Subcutaneous adipose tissue (tissue), 4 donors: ENCODE data around the gene LRRC45. TPM values are rescaled to one million over a fixed set of nuclear protein-coding genes. Genes with fewer than 3 reads are reported as not detected.

Experiments
- total RNA-seq, 4 donors: library from RNA; depleted of rRNA; stranded (reverse); fragments of >200 nt; gene quantifications; one replicate each; pipeline ENCODE4 v1.1.0, GENCODE V29; 2016
- TF ChIP-seq, protein P1 (sequence below): fragments of 450-650 bp; IDR thresholded peaks from one replicate; pipeline ENCODE4 v1.5.1; 2016; ENCODE audit warnings: low read depth, mild to moderate bottlenecking, control low read depth, antibody characterized with exemption, moderate library complexity

The LRRC45 gene
- total RNA-seq, 4 donors from 2014 or later = 1.8 to 11.7 (median 7.8) TPM

DNA sequence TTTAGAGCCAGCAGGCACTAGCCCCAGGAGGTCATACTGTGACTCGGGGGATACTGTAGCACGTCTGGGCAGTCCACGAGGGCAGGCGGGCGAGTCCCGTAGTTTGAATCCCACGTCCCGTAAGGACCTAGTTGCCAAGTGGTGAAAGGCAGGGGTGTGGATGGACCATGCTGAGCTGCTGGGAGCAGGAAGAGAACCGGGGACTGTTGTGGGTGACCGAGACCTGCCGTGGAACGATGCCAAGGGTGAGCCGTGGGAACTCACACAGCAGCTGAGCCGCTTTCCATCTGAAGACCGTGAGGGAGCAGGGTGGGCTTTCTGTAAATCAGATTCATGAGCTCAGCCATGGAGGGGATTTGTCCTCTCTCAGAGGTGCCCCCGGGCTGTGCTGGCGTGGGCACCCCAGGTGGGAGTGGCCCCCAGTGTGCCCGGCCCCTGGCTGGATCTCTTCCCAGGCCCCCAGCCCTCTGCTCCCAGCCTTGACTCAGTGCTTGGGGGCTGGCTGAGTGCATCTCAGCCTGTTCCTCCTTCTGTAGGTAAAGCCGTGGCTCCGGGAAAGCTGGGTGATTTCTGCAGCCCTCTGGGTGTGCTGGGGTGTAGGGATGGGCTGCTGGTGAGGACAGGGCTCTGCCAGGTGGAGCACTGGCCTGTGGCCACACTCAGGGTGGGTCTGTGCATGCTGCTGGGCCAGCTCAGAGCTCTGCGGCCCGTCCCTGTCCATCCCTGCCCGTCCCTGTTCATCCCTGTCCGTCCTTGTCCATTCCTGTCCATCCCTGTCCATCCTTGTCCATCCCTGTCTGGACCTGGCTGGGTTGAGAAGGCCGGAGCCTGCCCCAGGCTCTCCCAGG lies 32.0 kb upstream of the LRRC45 start:
- TF ChIP-seq, protein P1, sequence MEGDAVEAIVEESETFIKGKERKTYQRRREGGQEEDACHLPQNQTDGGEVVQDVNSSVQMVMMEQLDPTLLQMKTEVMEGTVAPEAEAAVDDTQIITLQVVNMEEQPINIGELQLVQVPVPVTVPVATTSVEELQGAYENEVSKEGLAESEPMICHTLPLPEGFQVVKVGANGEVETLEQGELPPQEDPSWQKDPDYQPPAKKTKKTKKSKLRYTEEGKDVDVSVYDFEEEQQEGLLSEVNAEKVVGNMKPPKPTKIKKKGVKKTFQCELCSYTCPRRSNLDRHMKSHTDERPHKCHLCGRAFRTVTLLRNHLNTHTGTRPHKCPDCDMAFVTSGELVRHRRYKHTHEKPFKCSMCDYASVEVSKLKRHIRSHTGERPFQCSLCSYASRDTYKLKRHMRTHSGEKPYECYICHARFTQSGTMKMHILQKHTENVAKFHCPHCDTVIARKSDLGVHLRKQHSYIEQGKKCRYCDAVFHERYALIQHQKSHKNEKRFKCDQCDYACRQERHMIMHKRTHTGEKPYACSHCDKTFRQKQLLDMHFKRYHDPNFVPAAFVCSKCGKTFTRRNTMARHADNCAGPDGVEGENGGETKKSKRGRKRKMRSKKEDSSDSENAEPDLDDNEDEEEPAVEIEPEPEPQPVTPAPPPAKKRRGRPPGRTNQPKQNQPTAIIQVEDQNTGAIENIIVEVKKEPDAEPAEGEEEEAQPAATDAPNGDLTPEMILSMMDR = no peak

DNA sequence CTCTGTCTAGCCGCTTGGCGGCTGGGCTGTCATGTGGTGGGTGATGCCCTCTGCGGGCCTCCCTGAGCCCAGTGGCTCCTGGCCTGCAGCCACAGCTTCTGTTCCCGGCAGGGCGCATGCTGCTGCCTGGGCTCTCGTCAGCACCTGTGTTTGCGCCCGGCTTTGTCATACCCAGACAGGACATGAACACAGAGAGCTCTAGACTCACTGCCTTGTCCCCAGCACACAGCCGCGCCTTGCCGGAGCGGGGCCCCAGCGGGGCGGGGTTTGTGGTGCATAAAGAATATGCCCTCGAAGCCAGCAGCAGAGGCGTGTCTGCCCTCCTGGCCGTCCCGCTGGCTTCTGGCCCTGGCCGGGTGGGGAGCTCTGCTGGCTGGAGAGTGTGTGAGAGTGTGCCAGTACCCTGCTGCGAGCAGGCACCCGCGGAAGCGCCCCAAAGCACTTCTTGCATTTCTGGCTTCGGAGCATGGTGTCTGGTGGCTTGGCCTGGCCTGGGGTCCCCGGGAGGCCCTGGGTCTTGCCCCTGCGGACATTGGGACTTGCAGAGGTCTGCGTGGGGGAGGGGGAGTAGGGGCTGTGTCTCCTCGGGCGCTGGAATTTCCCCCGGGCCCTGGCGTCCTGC lies 31.3 kb upstream of the LRRC45 start:
- TF ChIP-seq, protein P1 = no peak

DNA sequence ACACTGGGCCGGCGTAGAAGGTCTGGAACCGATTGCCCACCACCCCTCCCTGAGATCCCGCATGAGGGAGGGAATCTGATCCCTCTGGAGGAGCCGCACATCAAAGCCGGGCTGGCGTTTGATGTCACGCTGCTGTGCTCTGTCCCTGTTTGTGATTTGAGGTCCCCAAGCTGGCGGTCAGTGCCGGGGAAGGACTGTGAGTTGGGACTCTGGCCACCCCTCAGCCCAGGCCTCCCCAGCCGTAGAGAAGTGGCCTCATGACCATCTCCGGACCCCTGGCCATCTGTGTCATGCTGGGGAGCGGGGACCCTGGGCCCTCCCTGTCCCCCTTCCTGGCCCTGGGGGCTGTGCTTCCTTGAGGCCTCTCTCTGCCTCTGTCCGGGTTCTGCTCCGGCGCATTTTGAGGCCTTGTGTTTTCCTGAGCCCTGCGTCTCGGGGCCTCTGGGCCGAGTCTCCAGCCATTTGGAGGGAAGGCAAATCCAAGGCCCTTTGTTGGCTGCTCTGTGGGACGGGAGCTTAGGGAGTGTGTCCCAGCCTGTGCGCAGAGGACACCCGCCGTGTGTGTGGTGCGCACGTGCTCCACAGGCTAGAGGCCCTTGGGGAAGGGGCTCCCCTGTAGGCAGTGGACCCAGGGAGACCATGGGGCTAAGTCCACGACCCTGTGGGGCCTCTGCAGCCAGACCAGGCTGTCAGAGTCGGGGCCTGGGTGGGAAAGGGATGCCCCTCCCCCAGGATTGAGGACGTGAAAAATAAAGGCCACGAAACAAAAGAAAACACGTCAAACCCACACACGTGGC lies 30.6 kb upstream of the LRRC45 start:
- TF ChIP-seq, protein P1 = no peak

DNA sequence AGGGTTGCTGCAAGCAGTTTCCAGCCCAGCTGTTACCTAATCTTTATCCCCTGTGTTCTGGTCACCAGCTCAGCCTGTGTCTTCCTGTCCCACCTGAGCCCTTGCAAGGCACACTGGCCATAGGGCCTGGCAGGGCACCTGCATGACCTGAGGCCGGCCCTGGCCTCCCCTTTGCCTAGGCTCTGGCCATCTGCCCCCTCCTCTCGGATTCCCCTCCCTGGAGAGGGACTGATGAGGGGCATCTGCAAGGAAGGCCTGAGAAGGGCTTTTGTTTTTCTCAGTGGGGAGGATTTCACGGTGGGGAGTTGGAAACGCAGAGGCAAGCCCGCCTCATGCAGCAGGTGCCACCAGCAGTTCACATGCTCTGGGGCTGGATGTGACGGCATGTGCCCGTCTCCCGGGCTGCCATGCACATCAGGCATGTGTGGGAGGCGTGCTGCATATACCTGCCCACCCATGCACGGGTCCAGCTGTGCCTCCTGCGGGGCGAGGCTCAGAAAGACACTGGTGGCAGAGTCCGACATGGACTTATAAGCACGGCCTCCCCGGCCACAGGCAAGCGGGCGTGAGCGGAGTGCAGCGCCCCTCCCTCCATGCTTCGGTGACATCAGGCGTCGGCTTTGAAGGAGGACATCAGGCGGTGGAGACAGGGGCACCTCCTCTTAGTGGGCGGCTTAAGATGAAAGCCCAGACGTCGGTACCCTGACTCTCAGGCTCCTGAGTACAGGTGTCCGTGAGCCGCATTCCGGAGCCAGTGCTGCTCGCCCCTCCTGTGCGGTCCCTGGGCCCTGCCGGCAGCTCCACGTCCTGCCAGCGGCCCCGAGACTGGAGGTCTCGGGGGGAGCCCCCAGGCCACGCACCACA lies 29.1 kb upstream of the LRRC45 start:
- TF ChIP-seq, protein P1 = no peak

DNA sequence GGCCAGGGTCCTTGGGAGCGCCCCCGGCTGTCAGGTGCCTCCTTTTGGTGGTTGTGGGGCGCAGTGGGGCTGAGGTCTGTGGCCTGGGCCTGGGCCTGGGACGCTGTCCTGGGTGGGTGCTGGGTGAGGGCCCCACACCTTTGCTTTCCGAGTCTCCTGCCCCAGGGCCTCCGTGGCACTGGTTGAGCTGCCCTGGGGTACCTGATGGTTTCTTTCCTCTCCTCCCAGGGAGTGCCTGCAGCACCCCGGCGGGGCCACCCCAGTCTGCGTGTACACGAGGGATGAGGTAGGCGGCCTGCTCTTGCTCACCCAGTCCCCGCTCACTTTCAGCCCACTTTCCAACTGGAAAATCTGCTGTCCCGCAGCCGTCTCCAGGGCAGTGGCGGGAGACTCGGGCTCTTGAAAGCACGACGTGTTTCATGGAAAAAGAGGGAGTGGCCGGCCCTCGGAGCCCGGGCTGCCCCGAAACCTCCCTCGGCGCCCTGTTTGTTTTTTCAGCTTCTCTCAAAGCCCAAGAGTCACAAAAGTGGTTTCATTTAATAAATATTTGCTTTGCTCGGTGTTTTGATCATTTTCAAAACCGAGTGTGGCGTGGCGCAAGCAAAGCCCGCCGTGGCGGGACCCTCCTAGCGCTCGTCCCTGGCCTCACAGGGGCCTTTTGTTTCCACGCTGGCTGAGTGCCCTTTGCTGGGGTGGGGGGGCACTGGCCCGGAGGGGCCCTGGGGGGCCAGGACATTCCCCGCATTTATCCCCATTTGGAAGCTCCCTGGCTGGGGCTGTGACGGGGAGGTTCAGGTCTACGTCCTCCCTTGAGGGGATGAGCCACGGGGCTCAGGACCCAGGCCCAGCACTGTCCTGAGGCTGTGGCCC lies 28.3 kb upstream of the LRRC45 start:
- TF ChIP-seq, protein P1 = no peak
